Measurements from ENCODE around the gene PRKCA.

Gene PRKCA

GRCh38 chr17:66405836-66406677 is 103.6 kb downstream of the PRKCA start:
- no peak for DNase-seq
- Histone ChIP-seq H4K91ac (ENCODE audit: low read depth, low read length) (no peak overlapping the region), H2AK5ac (ENCODE audit: low read length) (no peak overlapping the region), H4K12ac (ENCODE audit: low read depth, low read length) (no peak overlapping the region), H3K9me3 (ENCODE audit: insufficient read depth, low read depth, low read length) (no peaks in the 10 kb centered on the region), H3K14ac (ENCODE audit: low read length) (no peak overlapping the region), H2BK12ac (ENCODE audit: low read length) (no peak overlapping the region), H3K18ac (ENCODE audit: low read length) (no peak overlapping the region), H3K27me3 (ENCODE audit: insufficient read depth, low read length) (no peaks in the 10 kb centered on the region), H3K79me1 (ENCODE audit: low read length) (no peaks in the 10 kb centered on the region), H3K36me3 (ENCODE audit: control insufficient read depth in 1 of 2, insufficient read depth in 2 of 2, low read length in 2 of 2) (no peaks in the 10 kb centered on the region), H2BK5ac (ENCODE audit: low read depth, low read length, poor library complexity) (no peak overlapping the region), H3K4ac (ENCODE audit: low read depth, low read length) (no peak overlapping the region), H3K9ac (ENCODE audit: low read length) (no peak overlapping the region), H3K4me1 (ENCODE audit: control insufficient read depth in 1 of 2, insufficient read depth in 2 of 2, low read length in 2 of 2) (no peaks in the 10 kb centered on the region), H3K23ac (ENCODE audit: low read length) (no peak overlapping the region), H2BK120ac (ENCODE audit: insufficient read depth, low read length, poor library complexity) (no peak overlapping the region), H3K27ac (ENCODE audit: low read depth, low read length) (no peak overlapping the region), H4K8ac (ENCODE audit: low read depth, low read length) (no peak overlapping the region), H3K79me2 (ENCODE audit: control insufficient read depth, insufficient read depth, low read length, poor library complexity) (no peaks in the 10 kb centered on the region), H3K4me2 (ENCODE audit: low read length) (no peak overlapping the region), H3K4me3 (ENCODE audit: low read depth, low read length) (no peak overlapping the region), H2AFZ (ENCODE audit: insufficient read depth, low read length, poor library complexity) (no peak overlapping the region)
- no CpG with 5 or more reads among the region's 6 CpGs for WGBS (ENCODE audit: extremely low coverage, insufficient coverage, insufficient read length)

- Histone ChIP-seq H4K91ac (ENCODE audit: low read depth, low read length) (no peak overlapping the region), H3K14ac (ENCODE audit: low read length) (no peak overlapping the region), H2AFZ (ENCODE audit: insufficient read depth, low read length, poor library complexity) (no peak overlapping the region), H3K79me2 (ENCODE audit: control insufficient read depth, insufficient read depth, low read length, poor library complexity) (no peaks in the 10 kb centered on the region), H3K23ac (ENCODE audit: low read length) (no peak overlapping the region), H3K36me3 (ENCODE audit: control insufficient read depth in 1 of 2, insufficient read depth in 2 of 2, low read length in 2 of 2) (no peaks in the 10 kb centered on the region), H2BK12ac (ENCODE audit: low read length) (no peak overlapping the region), H4K12ac (ENCODE audit: low read depth, low read length) (no peak overlapping the region), H3K18ac (ENCODE audit: low read length) (no peak overlapping the region), H3K4me3 (ENCODE audit: low read depth, low read length) (no peak overlapping the region), H3K9ac (ENCODE audit: low read length) (no peak overlapping the region), H3K4ac (ENCODE audit: low read depth, low read length) (no peak overlapping the region), H3K27ac (ENCODE audit: low read depth, low read length) (no peak overlapping the region), H2BK120ac (ENCODE audit: insufficient read depth, low read length, poor library complexity) (no peak overlapping the region), H3K27me3 (ENCODE audit: insufficient read depth, low read length) (no peaks in the 10 kb centered on the region), H3K4me2 (ENCODE audit: low read length) (no peak overlapping the region), H2AK5ac (ENCODE audit: low read length) (no peak overlapping the region), H3K4me1 (ENCODE audit: control insufficient read depth in 1 of 2, insufficient read depth in 2 of 2, low read length in 2 of 2) (no peaks in the 10 kb centered on the region), H2BK5ac (ENCODE audit: low read depth, low read length, poor library complexity) (no peak overlapping the region), H3K9me3 (ENCODE audit: insufficient read depth, low read depth, low read length) (no peaks in the 10 kb centered on the region), H4K8ac (ENCODE audit: low read depth, low read length) (no peak overlapping the region), H3K79me1 (ENCODE audit: low read length) (no peaks in the 10 kb centered on the region)
- no peak for DNase-seq
- no CpG with 5 or more reads among the region's 12 CpGs for WGBS (ENCODE audit: extremely low coverage, insufficient coverage, insufficient read length)
These were observed 104.6 kb downstream of the PRKCA start for GRCh38 chr17:66406701-66407644.

GRCh38 chr17:66407864-66408263 is 105.5 kb downstream of the PRKCA start:
- H3K4me3 ChIP-seq (ENCODE audit: low read depth, low read length) = no peak overlapping the region

GRCh38 chr17:66411520-66411919 is 109.1 kb downstream of the PRKCA start:
- no peak for DNase-seq
- no peak overlapping the region for H2AFZ ChIP-seq (ENCODE audit: insufficient read depth, low read length, poor library complexity)
- H3K4me2 ChIP-seq (ENCODE audit: low read length) = no peak overlapping the region
- H3K79me1 ChIP-seq (ENCODE audit: low read length) = no peaks in the 10 kb centered on the region
- no peak overlapping the region for H4K8ac ChIP-seq (ENCODE audit: low read depth, low read length)
- no peaks in the 10 kb centered on the region for H3K27me3 ChIP-seq (ENCODE audit: insufficient read depth, low read length)
- no peaks in the 10 kb centered on the region for H3K36me3 ChIP-seq (ENCODE audit: control insufficient read depth in 1 of 2, insufficient read depth in 2 of 2, low read length in 2 of 2)
- H3K27ac ChIP-seq (ENCODE audit: low read depth, low read length) = no peak overlapping the region
- no peak overlapping the region for H4K91ac ChIP-seq (ENCODE audit: low read depth, low read length)
- peak overlapping the region; percentile 24 for H2BK5ac ChIP-seq (ENCODE audit: low read depth, low read length, poor library complexity)
- WGBS (ENCODE audit: extremely low coverage, insufficient coverage, insufficient read length) = no CpG with 5 or more reads among the region's 6 CpGs
- H4K12ac ChIP-seq (ENCODE audit: low read depth, low read length) = no peak overlapping the region
- no peak overlapping the region for H3K4ac ChIP-seq (ENCODE audit: low read depth, low read length)
- H2BK12ac ChIP-seq (ENCODE audit: low read length) = no peak overlapping the region
- no peak overlapping the region for H3K23ac ChIP-seq (ENCODE audit: low read length)
- no peak overlapping the region for H3K18ac ChIP-seq (ENCODE audit: low read length)
- peaks cover 1% of the 10 kb centered on the region for H3K9me3 ChIP-seq (ENCODE audit: insufficient read depth, low read depth, low read length)
- H3K4me3 ChIP-seq (ENCODE audit: low read depth, low read length) = no peak overlapping the region
- peaks cover 0 to 3% of the 10 kb centered on the region in 2 experiments for H3K4me1 ChIP-seq (ENCODE audit: control insufficient read depth in 1 of 2, insufficient read depth in 2 of 2, low read length in 2 of 2)
- H2AK5ac ChIP-seq (ENCODE audit: low read length) = no peak overlapping the region
- no peaks in the 10 kb centered on the region for H3K79me2 ChIP-seq (ENCODE audit: control insufficient read depth, insufficient read depth, low read length, poor library complexity)
- H3K14ac ChIP-seq (ENCODE audit: low read length) = no peak overlapping the region
- no peak overlapping the region for H3K9ac ChIP-seq (ENCODE audit: low read length)
- no peak overlapping the region for H2BK120ac ChIP-seq (ENCODE audit: insufficient read depth, low read length, poor library complexity)

More at GRCh38 chr17:66407864-66408263, 105.5 kb downstream of the PRKCA start:
- no peaks in the 10 kb centered on the region for H3K27me3 ChIP-seq (ENCODE audit: insufficient read depth, low read length)
- H3K23ac ChIP-seq (ENCODE audit: low read length) = no peak overlapping the region
- no CpG with 5 or more reads among the region's 4 CpGs for WGBS (ENCODE audit: extremely low coverage, insufficient coverage, insufficient read length)
- H3K79me1 ChIP-seq (ENCODE audit: low read length) = no peaks in the 10 kb centered on the region
- H3K4me1 ChIP-seq (ENCODE audit: control insufficient read depth in 1 of 2, insufficient read depth in 2 of 2, low read length in 2 of 2) = no peaks in the 10 kb centered on the region
- no peak overlapping the region for H2BK12ac ChIP-seq (ENCODE audit: low read length)
- no peak overlapping the region for H2BK120ac ChIP-seq (ENCODE audit: insufficient read depth, low read length, poor library complexity)
- no peak overlapping the region for H3K4me2 ChIP-seq (ENCODE audit: low read length)
- no peaks in the 10 kb centered on the region for H3K9me3 ChIP-seq (ENCODE audit: insufficient read depth, low read depth, low read length)
- no peak overlapping the region for H4K8ac ChIP-seq (ENCODE audit: low read depth, low read length)
- no peak overlapping the region for H4K91ac ChIP-seq (ENCODE audit: low read depth, low read length)
- no peak overlapping the region for H3K27ac ChIP-seq (ENCODE audit: low read depth, low read length)
- H2AFZ ChIP-seq (ENCODE audit: insufficient read depth, low read length, poor library complexity) = no peak overlapping the region
- H2AK5ac ChIP-seq (ENCODE audit: low read length) = no peak overlapping the region
- no peak for DNase-seq
- no peaks in the 10 kb centered on the region for H3K36me3 ChIP-seq (ENCODE audit: control insufficient read depth in 1 of 2, insufficient read depth in 2 of 2, low read length in 2 of 2)
- no peak overlapping the region for H3K14ac ChIP-seq (ENCODE audit: low read length)
- no peak overlapping the region for H2BK5ac ChIP-seq (ENCODE audit: low read depth, low read length, poor library complexity)
- no peak overlapping the region for H4K12ac ChIP-seq (ENCODE audit: low read depth, low read length)
- no peak overlapping the region for H3K9ac ChIP-seq (ENCODE audit: low read length)
- H3K79me2 ChIP-seq (ENCODE audit: control insufficient read depth, insufficient read depth, low read length, poor library complexity) = no peaks in the 10 kb centered on the region
- no peak overlapping the region for H3K4ac ChIP-seq (ENCODE audit: low read depth, low read length)
- H3K18ac ChIP-seq (ENCODE audit: low read length) = no peak overlapping the region

Data from trophoblast cell (in vitro differentiated cells and primary cell).